ENCODE data around the gene CD300E. TPM values are rescaled to one million over a fixed set of nuclear protein-coding genes. Genes with fewer than 3 reads are reported as not detected.
"Not testable (repeated sequence)": the region's sequence is repeated elsewhere in the genome, so short reads cannot be mapped to it uniquely, and the experiment has no call there.

CD300E gene, protein sequence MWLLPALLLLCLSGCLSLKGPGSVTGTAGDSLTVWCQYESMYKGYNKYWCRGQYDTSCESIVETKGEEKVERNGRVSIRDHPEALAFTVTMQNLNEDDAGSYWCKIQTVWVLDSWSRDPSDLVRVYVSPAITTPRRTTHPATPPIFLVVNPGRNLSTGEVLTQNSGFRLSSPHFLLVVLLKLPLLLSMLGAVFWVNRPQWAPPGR
- total RNA-seq = not detected in 2 replicates

DNA sequence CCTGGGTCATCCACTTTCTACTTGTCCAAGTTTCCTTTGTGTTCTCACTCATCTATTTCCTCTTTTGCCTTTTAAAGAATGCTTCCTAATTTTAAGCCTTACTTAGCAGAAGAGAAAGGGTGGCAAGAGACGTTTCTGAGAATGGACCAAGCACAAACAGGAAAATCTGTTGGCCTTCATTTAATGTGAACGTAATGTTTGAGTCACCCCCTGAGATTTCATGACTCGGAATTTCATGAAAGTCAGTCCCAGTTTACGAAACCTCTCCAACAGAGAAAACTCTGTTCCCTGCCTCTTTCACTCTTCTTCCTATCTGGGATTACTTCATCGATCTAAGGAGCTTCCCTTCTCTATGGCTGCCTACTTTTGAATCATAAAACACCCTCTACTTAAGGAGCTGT lies at the start of gene CD300E:
CD300E (minus strand) TSS at position 46 of the 401 bp plus-strand sequence. CDS start 117 bp downstream, outside the sequence.
- DNase-seq (ENCODE audit: low read depth) = no peak

DNA sequence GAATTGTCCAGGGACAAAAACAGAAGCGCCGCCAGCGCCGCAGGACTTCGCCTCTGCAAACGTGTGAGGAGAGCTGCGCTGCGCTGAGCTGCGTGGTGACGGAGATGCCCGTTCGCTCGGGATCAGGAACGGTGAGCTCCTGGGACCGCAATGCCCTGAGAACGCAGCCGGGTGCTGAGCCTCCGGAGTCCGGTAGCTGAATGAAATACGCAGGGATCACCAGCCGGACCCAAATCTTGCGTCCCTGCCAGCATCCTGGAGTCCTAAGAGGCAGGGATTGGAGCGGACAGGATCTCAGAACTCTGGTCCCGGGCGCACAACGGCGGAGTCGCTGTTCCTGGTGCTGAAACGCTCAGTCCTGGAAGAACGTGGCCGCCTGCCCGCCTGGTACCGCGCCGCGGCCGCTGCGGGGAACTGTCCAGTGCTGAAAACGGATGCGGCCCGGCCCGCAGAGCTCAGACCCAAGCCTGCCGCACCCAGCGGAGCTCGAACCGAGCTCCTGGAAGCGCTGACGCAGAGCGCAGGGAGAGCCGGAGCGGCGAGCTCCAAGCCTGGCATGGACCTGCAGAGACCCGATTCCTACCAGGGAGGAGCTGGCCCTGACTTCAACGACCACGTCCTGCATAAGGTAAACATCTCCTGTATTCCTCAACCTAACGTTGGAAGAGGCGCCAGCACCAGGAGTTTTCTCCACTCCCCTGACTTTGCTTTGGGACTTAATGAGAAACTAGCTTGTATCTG lies 47.7 kb upstream of the CD300E start:
- DNase-seq (ENCODE audit: low read depth) = peak; percentile 46

DNA sequence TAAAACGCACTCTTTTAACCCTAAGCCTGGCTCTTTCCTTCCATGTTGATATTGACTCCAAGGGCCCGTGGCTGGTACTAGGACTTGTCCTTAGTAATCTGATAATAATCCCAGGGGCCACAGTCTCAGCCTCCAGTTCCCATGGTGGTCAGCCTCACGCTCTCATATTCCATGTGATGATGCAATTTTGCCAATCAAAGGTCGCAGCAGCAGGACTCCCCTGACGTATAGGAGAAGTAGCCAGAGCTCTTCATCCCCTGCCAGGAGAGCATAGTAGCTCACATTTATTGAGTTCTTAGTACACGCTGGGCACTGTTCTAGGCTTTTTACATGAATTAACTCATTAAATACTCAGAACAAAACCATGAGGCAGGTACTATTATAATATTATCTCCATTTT lies 46.8 kb upstream of the CD300E start:
- no peak for DNase-seq (ENCODE audit: low read depth)

DNA sequence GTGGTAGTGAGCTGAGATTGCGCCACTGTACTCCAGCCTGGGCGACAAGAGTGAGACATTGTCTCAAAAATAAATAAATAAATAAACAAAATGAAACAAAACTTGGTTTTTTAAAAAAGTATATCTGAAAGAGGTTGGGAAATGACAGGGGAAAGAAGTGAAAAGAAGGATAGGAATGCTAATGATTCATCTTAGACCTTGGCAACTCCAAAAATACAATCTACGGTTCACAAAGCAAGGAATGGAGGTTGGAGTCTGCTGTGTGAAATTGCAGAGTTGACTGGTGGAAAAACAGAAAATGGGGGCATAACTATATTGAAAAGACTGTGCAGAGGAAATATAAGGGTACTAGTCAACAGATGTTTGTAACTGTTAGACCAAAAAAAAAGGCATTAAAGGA lies 40.0 kb upstream of the CD300E start:
- peak; percentile 22 for DNase-seq (ENCODE audit: low read depth)

DNA sequence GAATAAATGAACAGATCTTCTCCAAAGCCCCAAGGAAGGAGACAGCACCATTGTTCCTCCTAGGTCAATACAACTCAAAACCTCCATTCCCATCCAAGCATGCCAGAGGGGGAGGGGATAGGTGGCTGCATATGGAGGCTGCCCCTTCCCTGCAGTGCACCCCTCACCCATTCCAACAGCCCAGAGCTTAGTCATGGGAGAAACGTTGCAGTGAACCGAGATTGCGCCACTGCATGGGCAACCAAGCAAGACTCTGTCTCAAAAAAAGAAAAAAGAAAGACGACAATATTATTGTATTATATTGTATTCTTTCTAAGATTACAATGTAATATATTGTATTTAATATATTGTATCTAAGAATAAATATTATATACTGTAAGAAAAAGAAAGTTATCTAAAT lies 36.4 kb upstream of the CD300E start:
- DNase-seq (ENCODE audit: low read depth) = peak; percentile 31

DNA sequence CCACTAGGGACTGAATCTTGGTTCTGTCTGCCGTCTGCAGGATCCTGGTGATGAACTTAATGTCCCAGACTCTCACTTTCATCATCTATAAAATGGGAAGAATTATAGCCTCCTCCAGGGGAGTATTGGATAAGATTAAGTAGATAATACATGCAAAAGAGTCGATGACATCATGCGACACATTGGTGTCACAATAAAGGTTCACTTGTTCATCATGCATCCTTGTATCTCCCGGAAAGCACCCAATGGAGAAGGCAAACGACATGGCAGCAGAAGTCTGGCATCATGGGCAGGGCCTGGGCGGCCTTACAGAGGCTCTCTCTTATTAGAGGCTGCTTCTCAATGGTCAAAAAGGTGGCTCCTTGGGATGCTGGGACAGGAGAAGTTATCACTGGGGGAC lies 35.1 kb upstream of the CD300E start:
- no peak for DNase-seq (ENCODE audit: low read depth)

DNA sequence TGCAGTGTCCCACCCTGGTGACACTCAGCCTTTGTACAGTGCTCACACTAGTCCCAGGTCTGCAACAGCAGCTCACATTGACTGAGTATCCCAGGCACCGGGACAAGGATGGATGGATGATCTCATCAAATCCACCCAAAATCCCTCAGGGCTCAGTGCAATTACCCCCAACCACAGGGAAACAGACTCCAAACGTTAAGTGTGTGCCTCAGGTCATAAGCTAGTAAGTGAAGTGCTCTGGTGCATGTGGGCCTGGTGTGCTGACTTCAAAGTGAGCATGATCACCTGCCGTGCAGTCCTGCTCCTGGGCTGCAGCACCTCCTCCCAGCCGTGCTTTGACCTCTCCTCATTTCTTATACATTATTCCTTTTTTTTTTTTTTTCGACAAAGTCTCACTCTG lies 31.2 kb upstream of the CD300E start:
- DNase-seq (ENCODE audit: low read depth) = no peak

DNA sequence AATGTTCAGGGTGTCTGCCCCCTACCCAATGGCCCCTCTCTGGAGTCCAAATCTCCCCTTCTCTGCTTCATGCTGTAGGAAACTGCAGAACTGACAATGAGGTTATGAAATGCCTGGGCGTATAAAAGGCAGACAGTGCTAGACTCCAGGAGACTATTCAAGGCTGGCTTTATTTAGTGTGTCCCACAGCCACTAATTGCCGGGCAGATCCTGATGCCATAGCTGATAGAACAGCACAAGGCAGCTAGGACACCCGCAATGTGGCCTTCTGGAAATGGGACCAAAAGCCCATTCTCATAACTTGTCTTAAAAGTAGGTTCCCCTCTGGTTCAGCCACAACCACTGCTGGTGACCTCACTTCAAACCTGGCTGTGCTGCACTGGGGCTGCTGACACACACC lies 28.5 kb upstream of the CD300E start:
- no peak for DNase-seq (ENCODE audit: low read depth)

DNA sequence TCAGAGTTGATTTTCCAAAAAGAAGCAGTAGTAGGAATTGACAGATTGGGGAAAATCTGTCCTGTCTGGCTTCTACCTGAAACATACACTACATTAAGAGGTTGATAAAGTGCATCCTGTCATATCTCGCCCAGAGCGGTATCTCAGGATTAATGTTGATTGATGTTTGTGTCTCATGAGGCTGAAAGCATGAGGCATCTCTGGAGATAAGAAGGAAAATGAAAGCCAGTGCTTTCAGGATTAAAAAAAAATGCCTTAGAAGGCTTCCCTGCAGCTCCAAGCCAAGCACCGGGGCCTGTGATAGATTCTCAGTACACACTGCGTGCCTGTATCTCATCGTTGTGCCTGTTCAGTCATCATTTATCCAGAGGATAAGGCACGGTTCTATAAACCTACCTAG lies 26.4 kb upstream of the CD300E start:
- DNase-seq (ENCODE audit: low read depth) = no peak

DNA sequence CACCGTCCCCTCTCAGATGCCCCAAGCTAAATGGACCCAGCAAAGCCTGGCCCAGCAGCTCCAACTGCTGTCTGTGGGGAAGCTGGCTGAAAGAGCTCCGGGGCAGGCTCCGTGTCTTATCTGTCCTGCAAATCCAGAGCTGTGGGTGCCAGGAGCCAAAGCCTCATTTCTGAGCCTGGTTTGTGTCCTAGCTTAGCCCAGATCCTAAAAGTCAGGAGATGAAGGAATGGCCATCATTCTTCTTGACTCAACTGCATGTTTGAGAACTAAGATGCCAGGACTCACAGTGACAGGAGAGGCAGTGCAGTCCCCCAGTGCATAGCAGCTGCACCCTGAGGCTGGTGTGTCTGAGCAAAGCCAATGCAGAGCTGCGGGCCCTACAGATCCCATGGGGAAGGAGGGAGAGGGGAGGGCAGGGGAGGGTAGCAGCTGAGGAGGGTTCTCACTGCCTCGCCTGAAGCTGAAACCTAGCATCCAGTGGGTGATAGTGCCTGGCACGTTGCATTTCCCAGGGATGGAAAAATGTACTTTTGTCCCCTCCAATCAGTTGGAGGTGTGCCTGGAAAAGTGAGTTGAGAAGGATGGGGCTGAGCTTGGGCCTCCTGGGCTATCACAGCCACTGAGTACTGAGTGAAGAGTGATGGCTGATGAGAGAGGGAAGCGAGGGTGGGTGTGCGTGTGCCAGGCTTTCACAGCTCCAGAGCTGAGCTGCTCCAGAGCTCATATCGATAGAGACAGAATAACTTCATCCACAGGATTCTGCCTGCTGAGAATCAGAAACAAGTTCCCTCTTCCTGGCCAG lies 24.5 kb upstream of the CD300E start:
- DNase-seq (ENCODE audit: low read depth) = no peak

DNA sequence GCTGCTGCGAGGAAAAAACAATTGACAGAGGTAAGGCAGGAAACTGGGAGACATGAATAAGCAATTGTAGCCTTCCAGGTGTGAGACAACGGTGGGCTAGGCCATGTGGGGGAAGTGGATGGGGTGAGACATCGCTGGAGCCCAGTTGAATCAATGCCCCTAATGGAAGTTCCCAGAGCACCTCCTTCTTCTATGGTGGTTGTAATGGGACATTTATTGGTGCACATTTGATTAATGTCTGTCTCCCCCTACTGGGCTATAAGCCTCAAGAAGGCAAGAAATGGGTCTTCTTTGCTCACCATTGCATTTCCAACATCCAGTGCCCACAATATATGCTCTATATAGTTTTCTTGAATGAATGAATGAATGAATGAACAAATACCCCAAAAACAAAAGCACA lies 22.7 kb upstream of the CD300E start:
- DNase-seq (ENCODE audit: low read depth) = peak; percentile 14

DNA sequence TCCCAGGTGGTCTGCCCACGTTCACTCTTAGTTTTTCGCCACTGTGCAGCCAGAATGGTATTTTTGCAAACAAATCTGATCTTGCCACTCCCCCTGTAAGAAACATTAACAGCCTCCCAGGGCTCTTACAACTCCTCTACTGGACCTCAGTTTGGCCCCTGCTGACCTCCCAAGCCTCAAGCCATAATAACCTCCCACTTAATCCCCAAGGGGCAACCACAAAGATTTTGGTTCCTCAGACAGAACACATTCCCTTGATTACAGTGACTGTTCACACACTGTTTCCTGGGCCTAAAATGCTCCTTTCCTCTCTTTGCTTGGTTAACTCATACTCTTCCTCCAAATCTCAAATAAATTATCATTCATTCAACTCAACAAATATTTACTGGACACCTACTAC lies 21.5 kb upstream of the CD300E start:
- DNase-seq (ENCODE audit: low read depth) = peak; percentile 3

DNA sequence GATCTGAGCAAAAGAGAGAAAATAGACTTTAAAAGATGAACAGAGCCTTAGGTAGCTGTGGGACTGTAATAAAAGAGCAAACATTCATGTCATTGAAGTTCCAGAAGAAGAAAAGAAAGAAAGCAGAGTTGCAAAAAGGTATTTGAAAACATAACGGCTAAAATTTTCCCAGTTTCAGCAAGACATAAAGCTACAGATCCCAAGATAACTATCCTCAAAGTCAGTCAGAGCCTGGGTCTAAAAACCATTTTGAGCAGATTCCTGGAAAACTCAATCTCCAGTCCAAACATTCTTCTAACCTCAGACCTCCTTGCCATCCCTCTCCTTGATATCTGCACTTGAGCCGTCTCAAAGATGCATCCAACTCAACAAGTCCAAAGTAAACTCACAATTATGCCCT lies 20.9 kb upstream of the CD300E start:
- no peak for DNase-seq (ENCODE audit: low read depth)

DNA sequence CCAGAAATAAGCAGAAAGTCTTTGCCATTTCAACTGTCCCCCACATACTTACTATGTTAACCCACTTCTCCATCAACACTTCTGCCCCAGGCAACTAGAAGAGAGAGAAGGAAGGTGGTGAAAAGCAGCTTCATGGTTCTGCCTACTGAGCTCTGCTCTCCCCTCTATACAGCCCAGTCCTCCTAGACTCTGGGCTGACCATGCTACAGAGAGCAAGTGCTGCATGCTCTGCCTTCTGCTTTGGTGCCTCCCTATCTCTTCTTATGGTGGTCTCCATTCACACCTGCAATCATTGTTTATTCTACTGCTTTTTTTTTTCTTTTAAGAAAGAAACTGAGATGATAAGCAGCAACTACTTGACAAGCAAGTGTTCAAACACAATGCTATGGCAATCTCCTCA lies 20.3 kb upstream of the CD300E start:
- no peak for DNase-seq (ENCODE audit: low read depth)

DNA sequence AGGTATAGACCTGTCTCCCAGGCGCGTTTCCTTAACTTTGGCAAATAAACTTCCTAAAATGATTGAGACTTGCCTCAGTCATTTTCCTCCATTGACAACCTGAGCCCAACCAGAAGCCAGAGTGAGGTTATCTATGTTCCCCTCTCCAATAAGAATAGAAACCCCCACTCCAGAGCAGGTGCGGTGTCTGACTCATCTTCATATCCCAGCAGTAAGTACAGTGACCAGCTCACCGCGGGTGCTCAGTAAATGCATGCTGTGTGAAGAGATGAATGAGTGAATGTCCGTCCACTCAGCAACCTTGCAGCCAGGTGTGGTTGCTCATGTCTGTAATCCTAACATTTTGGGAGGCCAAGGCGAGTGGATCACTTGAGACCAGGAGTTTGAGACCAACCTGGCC lies 19.5 kb upstream of the CD300E start:
- no peak for DNase-seq (ENCODE audit: low read depth)

DNA sequence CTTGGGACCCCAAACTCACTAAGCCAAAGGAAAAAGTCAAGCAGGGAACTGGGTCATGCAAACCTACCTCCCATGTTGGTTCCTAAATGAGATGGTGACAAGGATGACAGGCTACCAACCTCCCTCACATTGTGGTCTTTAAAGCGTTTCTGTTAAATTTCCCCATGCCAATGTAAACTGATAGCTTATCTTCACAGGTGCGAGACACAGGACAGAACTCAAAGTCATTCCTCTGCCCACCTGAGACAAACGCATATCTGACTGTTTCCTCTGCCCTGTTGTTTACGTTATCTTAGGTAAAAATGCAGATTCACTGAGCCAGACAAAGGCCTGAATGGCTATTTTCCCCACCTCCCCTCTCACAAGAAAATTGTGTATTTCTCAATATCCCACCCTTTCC lies 19.0 kb upstream of the CD300E start:
- no peak for DNase-seq (ENCODE audit: low read depth)

DNA sequence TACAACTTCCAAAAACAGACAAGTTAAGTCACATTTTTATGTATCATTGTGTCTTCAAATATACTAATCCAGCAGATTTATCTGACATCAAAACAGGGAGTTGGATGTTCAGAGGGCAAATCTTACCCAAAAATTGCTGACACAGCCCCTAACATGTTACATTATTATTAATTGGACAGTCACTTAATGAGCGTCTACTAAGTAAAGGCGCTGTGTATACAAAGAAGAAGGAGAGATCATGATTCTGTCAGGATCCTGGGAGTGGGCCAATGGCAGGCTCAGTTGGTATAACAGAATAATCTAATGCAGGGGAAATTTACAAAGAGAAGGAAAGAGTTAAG lies 18.4 kb upstream of the CD300E start:
- no peak for DNase-seq (ENCODE audit: low read depth)

DNA sequence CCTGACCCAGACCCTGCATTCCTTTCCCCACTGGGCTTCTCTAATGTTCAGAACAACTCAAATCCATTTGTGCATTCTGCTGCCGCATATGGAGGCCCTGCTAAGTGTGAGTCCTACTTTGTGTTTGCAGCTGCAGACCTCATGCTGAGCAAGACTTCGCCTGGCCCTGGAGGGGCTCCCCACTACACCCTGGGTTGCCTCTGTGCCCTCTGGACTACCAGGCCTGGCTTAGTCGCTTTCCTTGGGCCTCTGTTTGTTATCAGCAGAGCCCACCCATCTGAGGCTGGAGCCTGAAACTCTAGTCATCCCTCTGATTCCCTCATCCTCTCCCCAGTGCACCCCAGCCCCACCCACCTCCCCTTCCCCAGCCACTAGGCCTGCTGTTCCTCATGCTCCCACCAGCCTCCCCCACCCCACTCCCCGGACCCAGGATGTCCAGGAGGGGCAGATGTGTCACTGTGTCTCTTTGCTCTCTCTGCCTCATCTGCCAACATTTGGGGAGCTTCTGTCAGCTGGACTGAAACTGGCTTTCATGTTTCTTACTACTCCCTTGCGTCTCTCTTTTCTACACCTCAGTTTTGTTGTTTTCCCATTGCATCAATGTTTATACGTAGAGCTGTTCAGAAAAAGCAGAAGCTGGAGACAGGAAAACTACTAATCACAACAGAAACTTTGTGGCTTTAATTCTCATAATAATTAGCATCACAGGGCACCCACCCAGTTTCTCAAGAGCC lies 17.9 kb upstream of the CD300E start:
- no peak for DNase-seq (ENCODE audit: low read depth)

DNA sequence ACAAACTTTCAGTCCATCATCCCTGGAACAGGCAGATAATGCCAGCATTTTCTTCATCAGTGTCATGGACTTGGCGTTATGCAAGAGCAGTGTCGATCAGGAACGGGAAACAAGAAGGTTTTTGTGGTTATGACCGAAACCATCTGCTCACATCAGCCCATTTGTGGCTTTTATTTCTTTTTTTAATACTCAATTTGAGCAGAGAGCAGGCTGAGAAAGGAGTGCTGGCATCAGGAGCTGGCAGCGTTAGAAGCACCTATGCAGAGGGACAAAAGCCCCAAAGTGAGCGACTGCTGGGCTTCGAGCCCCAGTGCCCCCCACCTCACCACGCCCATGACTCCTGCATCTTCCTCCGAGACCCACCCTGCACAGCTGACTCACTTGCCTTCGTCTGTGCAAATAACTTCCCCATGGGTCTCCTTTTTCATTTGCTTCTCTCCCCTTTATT lies 16.2 kb upstream of the CD300E start:
- no peak for DNase-seq (ENCODE audit: low read depth)

DNA sequence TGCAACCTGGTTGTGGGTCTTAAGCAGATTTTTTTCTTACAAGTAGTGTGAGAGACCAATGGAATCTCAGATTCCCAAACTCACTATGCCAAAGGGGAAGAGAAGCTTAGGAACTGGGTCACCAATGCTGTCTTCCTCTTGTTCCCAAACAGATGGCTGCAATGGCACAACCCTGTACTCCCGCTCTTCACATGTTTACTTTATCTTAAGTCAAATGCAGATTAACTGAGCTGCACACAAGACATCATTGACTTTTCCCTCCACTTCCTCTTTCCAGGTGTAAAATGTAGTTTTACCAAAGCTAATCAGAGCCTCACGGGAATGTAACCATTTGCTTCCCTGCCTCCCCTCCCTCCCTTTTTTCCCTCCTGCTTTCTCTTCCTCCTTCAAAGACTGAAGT lies 14.4 kb upstream of the CD300E start:
- DNase-seq (ENCODE audit: low read depth) = no peak

DNA sequence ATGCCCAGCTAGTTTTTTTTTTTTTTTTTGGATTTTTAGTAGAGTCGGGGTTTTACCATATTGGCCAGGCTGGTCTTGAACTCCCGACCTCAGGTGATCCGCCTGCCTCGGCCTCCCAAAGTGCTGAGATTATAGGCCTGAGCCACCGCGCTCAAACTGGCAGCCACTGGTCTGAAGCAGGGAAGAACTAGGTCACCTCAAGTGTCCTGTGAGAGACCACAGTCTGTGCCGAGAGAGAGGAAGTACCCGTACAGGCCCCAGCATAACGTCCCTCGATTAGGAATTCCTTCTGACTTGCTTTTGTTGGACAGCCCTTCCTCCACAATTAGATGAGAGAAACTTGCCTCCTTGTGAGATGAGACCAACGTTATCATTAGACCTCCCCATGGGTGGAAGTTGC lies 13.7 kb upstream of the CD300E start:
- no peak for DNase-seq (ENCODE audit: low read depth)

DNA sequence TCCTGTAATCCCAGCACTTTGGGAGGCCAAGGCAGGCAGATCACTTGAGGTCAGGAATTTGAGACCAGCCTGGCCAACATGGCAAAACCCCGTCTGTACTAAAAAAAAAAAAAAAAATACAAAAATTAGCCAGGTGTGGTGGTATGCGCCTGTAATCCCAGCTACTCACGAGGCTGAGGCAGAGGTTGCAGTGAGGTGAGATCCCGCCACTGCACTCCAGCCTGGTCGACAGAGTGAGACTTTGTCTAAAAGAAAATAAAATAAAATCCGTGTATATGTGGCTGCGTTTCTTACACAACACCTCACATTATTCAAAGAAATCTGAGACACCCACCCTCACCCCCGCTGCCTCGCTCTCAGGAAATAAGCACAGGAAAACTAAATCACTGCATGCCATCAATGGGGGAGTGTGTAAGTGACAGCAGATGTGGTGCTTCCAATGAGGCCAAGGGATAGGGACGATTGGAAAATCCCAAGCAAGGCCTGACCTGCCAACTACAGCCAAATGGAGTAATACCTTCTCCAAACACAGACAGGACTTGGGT lies 13.1 kb upstream of the CD300E start:
- DNase-seq (ENCODE audit: low read depth) = not testable (repeated sequence)
